B cell (primary cell): ENCODE measurements around the gene ZNF679. TPM values are rescaled to one million over a fixed set of nuclear protein-coding genes. Genes with fewer than 3 reads are reported as not detected.
"Not testable (repeated sequence)": the region's sequence is repeated elsewhere in the genome, so short reads cannot be mapped to it uniquely, and the experiment has no call there.

Experiments
- ATAC-seq: fragments of 200-7000 bp; cut with Tn5 transposase; one replicate; pipeline ENCODE4 v1.10.0; 2021; ENCODE audit warnings: low read depth, mild to moderate bottlenecking, moderate number of reproducible peaks, moderate library complexity
- CTCF ChIA-PET: fragments of 350-600 bp; sonication (Branson Sonifier 250); formaldehyde crosslinking; loops from one replicate; lab custom pipeline; 2021; ENCODE audit warnings: antibody characterized with exemption, inconsistent platforms; lab: Charles Lee
- POLR2A ChIA-PET: fragments of 350-600 bp; sonication (Branson Sonifier 250); formaldehyde crosslinking; loops from one replicate; lab custom pipeline; 2021; ENCODE audit warnings: antibody characterized with exemption; lab: Charles Lee
- DNase-seq: peaks from one replicate; pipeline ENCODE4 v3.0.0; 2013
- H2AFZ ChIP-seq: 2 replicates; pipeline ENCODE4 v1.6.1; 2012; ENCODE audit warnings: mild to moderate bottlenecking, low read depth, low read length; ENCODE audit not compliant: insufficient read depth, poor library complexity, severe bottlenecking
- H3K27ac ChIP-seq, 2 donors: 1 replicate in 1 of 2; 2 replicates in 1 of 2; pipeline ENCODE4 v1.5.1; 2012 to 2013; ENCODE audit warnings: low read length in 2 of 2, mild to moderate bottlenecking in 2 of 2, moderate library complexity in 1 of 2
- H3K27me3 ChIP-seq, 4 experiments: fragments of 200-600 bp in 1 of 4; sonication (generic) in 1 of 4; replicated peaks in 1 of 4; 1 replicate in 2 of 4; 2 replicates in 2 of 4; pipeline versions ENCODE4 v1.6.1 to v1.7.0; 2013 to 2016; ENCODE audit warnings: low read length in 3 of 4, mild to moderate bottlenecking in 2 of 4, mixed read lengths in 1 of 4, moderate library complexity in 1 of 4; ENCODE audit not compliant: insufficient read depth in 4 of 4, control insufficient read depth in 3 of 4; ENCODE audit errors: control extremely low read depth in 1 of 4
- H3K36me3 ChIP-seq, 2 experiments: replicated peaks in 1 of 2; 1 replicate in 1 of 2; 2 replicates in 1 of 2; pipeline versions ENCODE4 v1.6.1 to v1.7.1; 2013; ENCODE audit warnings: low read length in 1 of 2; ENCODE audit not compliant: insufficient read depth in 2 of 2, control insufficient read depth in 1 of 2; ENCODE audit errors: control extremely low read depth in 1 of 2, extremely low read depth in 1 of 2
- H3K4me1 ChIP-seq, 2 donors: fragments of 200-600 bp in 1 of 2; sonication (generic) in 1 of 2; 1 replicate in 1 of 2; 2 replicates in 1 of 2; pipeline versions ENCODE4 v1.5.1 to v1.6.1; 2013 to 2017; ENCODE audit warnings: low read length in 2 of 2; ENCODE audit not compliant: control insufficient read depth in 2 of 2, insufficient read depth in 2 of 2
- H3K4me2 ChIP-seq: replicated peaks from 2 replicates; pipeline ENCODE3; 2012; ENCODE audit warnings: mild to moderate bottlenecking, low read depth, low read length; ENCODE audit not compliant: poor library complexity, severe bottlenecking
- H3K4me3 ChIP-seq, 5 experiments: fragments of 200-600 bp in 1 of 5; sonication (generic) in 1 of 5; 1 replicate in 3 of 5; 2 replicates in 2 of 5; pipeline versions ENCODE4 v1.5.1 to v1.7.0; 2011 to 2016; ENCODE audit warnings: low read length in 4 of 5, mild to moderate bottlenecking in 4 of 5, low read depth in 2 of 5, control low read depth in 1 of 5, moderate library complexity in 1 of 5; ENCODE audit not compliant: insufficient read depth in 1 of 5; ENCODE audit errors: control extremely low read depth in 1 of 5, extremely low read depth in 1 of 5
- H3K79me2 ChIP-seq: fragments of 200-600 bp; sonication (generic); one replicate; pipeline ENCODE4 v1.6.0; 2016; ENCODE audit warnings: low read length; ENCODE audit not compliant: control insufficient read depth, insufficient read depth
- H3K9ac ChIP-seq: fragments of 200-600 bp; sonication (generic); 2 replicates; pipeline ENCODE4 v1.6.1; 2017; ENCODE audit warnings: mild to moderate bottlenecking, low read length, moderate library complexity
- H3K9me3 ChIP-seq, 3 donors: one replicate each; pipeline versions ENCODE4 v1.6.1 to v1.7.1; 2013; ENCODE audit warnings: low read length in 2 of 3; ENCODE audit not compliant: control insufficient read depth in 2 of 3, insufficient read depth in 1 of 3; ENCODE audit errors: control extremely low read depth in 1 of 3
- H4K20me1 ChIP-seq: 2 replicates; pipeline ENCODE4 v1.6.0; 2012; ENCODE audit warnings: mild to moderate bottlenecking, low read length; ENCODE audit not compliant: insufficient read depth, control insufficient read depth, poor library complexity, severe bottlenecking
- H3K27ac Mint-ChIP-seq: one replicate; pipeline ENCODE4 v1.8.0; 2021; ENCODE audit warnings: mixed read lengths
- H3K27me3 Mint-ChIP-seq: one replicate; pipeline ENCODE4 v1.8.0; 2021; ENCODE audit warnings: mixed read lengths
- H3K4me1 Mint-ChIP-seq: one replicate; pipeline ENCODE4 v1.8.0; 2021; ENCODE audit warnings: mixed read lengths
- H3K4me3 Mint-ChIP-seq: one replicate; pipeline ENCODE4 v1.8.0; 2021; ENCODE audit warnings: mixed read lengths
- H3K9me3 Mint-ChIP-seq: one replicate; pipeline ENCODE4 v1.8.0; 2022; ENCODE audit warnings: mixed read lengths; ENCODE audit not compliant: insufficient read depth
- CTCF ChIP-seq: fragments of 200-600 bp; IDR thresholded peaks from one replicate; pipeline ENCODE4 v1.8.0; 2022; ENCODE audit warnings: antibody characterized with exemption, mild to moderate bottlenecking
- EZH2 ChIP-seq: IDR thresholded peaks from 2 replicates; pipeline ENCODE4 v1.6.1; 2012; ENCODE audit warnings: borderline replicate concordance, low read depth, mild to moderate bottlenecking, moderate library complexity, low read length; ENCODE audit not compliant: insufficient read depth, poor library complexity, severe bottlenecking
- WGBS: methylation state at CpG from one replicate; pipeline ENCODE4 v1.1.5; 2013; ENCODE audit warnings: missing lambda C conversion rate; ENCODE audit not compliant: insufficient coverage; 5-methylcytosine and 5-hydroxymethylcytosine counted together
- intact Hi-C: fragments of 100-400 bp; cut with micrococcal nuclease; formaldehyde crosslinking; loops from one replicate; pipeline ENCODE4 v1.10.0; 2022
- polyA plus RNA-seq: library from polyadenylated mRNA; depleted of rRNA; stranded (reverse); fragments of >200 nt; gene quantifications from 2 replicates; pipeline ENCODE4 v1.2.3, GENCODE V29; 2012
- total RNA-seq, 2 donors: library from RNA; stranded (reverse); fragments of 120-200 nt in 1 of 2; gene quantifications; 1 replicate in 1 of 2; 2 replicates in 1 of 2; pipeline versions ENCODE4 v1.2.3 to v1.2.4, GENCODE V29; 2013 to 2022

ZNF679 gene
- total and polyA plus RNA-seq, 2 donors (not counting 1 experiment from before 2014, with no cell fraction given), result not detected

- H2AFZ ChIP-seq, result peak overlapping the region; percentile 96
- H3K27me3 Mint-ChIP-seq, result no peaks in the 10 kb centered on the region
Measured at GRCh38 chr7:64314566-64314965, 86.3 kb downstream of the ZNF679 start.

GRCh38 chr7:64316031-64316742 is 87.9 kb downstream of the ZNF679 start:
- ChIA-PET CTCF (interaction anchor here (2.6 kb wide), 1 partner anchor 9 kb away, joined by 22 read pairs; no protein-coding TSS in a partner anchor), POLR2A (interaction anchor here (0.8 kb wide), 1 partner anchor 9 kb away, joined by 3 read pairs; no protein-coding TSS in a partner anchor)
- H3K27me3 ChIP-seq, H3K9me3 ChIP-seq, H2AFZ ChIP-seq, H3K27me3 Mint-ChIP-seq, ATAC-seq, H3K36me3 ChIP-seq, H3K9ac ChIP-seq, DNase-seq, H4K20me1 ChIP-seq, intact Hi-C loops, H3K9me3 Mint-ChIP-seq: not testable (repeated sequence)
- H3K4me2 ChIP-seq, result peak overlapping the region; percentile 89
- H3K4me3 ChIP-seq, result peak overlapping the region in 1 of 5 experiments; percentile 93
- peaks cover 32 to 40% of the 10 kb centered on the region in 2 donors for H3K4me1 ChIP-seq
- WGBS, result no CpG with 5 or more reads among the region's 1 CpG
- peak overlapping the region; percentile 99 for H3K4me3 Mint-ChIP-seq
- peaks cover 84% of the 10 kb centered on the region for H3K79me2 ChIP-seq
- H3K4me1 Mint-ChIP-seq, result peaks cover 51% of the 10 kb centered on the region
- H3K27ac ChIP-seq, result peak overlapping the region in 1 of 2 donors; percentile 60
- H3K27ac Mint-ChIP-seq, result peak overlapping the region; percentile 68

More at GRCh38 chr7:64314566-64314965, 86.3 kb downstream of the ZNF679 start:
- Histone ChIP-seq H3K27ac (peak overlapping the region; percentile 88 to 97), H3K4me3 (peak overlapping the region; percentile 76 to 99 (median 92)), H3K27me3 (no peaks in the 10 kb centered on the region), H3K4me1 (peaks cover 20 to 31% of the 10 kb centered on the region in 2 donors), H4K20me1 (no peaks in the 10 kb centered on the region), H3K9me3 (no peaks in the 10 kb centered on the region), H3K79me2 (peaks cover 86% of the 10 kb centered on the region), H3K36me3 (no peaks in the 10 kb centered on the region), H3K4me2 (peak overlapping the region; percentile 89), H3K9ac (peak overlapping the region; percentile 100)
- peak overlapping the region; percentile 99 for H3K27ac Mint-ChIP-seq
- H3K4me3 Mint-ChIP-seq, result peak overlapping the region; percentile 99
- peaks cover 39% of the 10 kb centered on the region for H3K4me1 Mint-ChIP-seq
- ChIA-PET CTCF (interaction anchor here (1.4 kb wide), 1 partner anchor 9 kb away, joined by 4 read pairs; no protein-coding TSS in a partner anchor), POLR2A (interaction anchor here (0.5 to 1.4 kb wide), 3 partner anchors 9 to 389 kb away, joined by 4 to 15 read pairs (median 4); no protein-coding TSS in a partner anchor)
- peak; percentile 23 for DNase-seq
- intact Hi-C loops, result loop anchor here (2.0 kb wide), 1 partner anchor 248 kb away; the partner anchor contains the start of gene ZNF680
- H3K9me3 Mint-ChIP-seq, result no peaks in the 10 kb centered on the region
- no peak for TF ChIP-seq EZH2
- no peak for TF ChIP-seq CTCF
- no peak for ATAC-seq
- whole genome bisulfite sequencing, result no CpG with 5 or more reads among the region's 10 CpGs

Other genes starting within 250 kb of the ZNF679 start
- gene ZNF722, start 229.6 kb upstream of the ZNF679 start, total RNA-seq, result not detected in 2 replicates
- not detected in 2 replicates for gene ZNF722, start 229.6 kb upstream of the ZNF679 start, polyA plus RNA-seq
- gene ZNF727, start 183.0 kb upstream of the ZNF679 start, total RNA-seq, result 0.83 and 1.2 TPM in 2 replicates
- gene ZNF727, start 183.0 kb upstream of the ZNF679 start, polyA plus RNA-seq, result 0.19 and 0.55 TPM in 2 replicates
- not detected in 2 replicates for gene ZNF735, start 21.3 kb upstream of the ZNF679 start, total RNA-seq
- gene ZNF735, start 21.3 kb upstream of the ZNF679 start, polyA plus RNA-seq, result not detected in 2 replicates
- 79.8 and 85.0 TPM in 2 replicates for gene ZNF736, start 85.5 kb downstream of the ZNF679 start, total RNA-seq
- gene ZNF736, start 85.5 kb downstream of the ZNF679 start, polyA plus RNA-seq, result 10.0 and 18.0 TPM in 2 replicates